Peyer's patch (tissue), 4 donors: Measurements from ENCODE around the gene PPIB.

Experiments
- POLR2A ChIP-seq, 2 donors: fragments of 450-650 bp; IDR thresholded peaks; one replicate each; pipeline ENCODE4 v1.5.1; 2017; ENCODE audit warnings: antibody characterized with exemption in 2 of 2, mild to moderate bottlenecking in 2 of 2, moderate library complexity in 2 of 2
- TF ChIP-seq, protein P1 (sequence below), 6 experiments: fragments of 450-650 bp in 4 of 6; fragments of 200-600 bp in 2 of 6; sonication (generic) in 1 of 6; IDR thresholded peaks; one replicate each; pipeline ENCODE4 v1.5.1; 2017 to 2019; ENCODE audit warnings: antibody characterized with exemption in 6 of 6, mild to moderate bottlenecking in 3 of 6, moderate library complexity in 1 of 6

DNA sequence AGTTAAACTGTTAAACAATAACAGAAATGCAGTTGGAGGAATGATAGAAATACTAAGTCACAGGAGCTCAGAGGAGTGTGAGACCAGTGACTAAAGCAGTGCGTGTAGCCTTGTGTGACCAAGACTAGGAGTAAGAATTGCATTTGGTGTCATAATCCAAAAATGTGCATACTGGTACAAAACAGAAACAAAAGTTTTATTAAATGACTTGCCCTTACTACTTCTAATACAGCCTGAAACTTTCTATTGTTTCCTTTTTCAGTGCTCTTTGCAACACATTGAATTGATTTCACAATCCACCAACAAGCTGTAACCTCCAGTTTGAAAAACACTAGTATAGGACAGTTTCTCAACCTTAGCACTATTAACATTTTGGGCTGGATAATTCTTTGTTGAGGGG, 49.9 kb downstream of the PPIB start:
- TF ChIP-seq, protein P1, sequence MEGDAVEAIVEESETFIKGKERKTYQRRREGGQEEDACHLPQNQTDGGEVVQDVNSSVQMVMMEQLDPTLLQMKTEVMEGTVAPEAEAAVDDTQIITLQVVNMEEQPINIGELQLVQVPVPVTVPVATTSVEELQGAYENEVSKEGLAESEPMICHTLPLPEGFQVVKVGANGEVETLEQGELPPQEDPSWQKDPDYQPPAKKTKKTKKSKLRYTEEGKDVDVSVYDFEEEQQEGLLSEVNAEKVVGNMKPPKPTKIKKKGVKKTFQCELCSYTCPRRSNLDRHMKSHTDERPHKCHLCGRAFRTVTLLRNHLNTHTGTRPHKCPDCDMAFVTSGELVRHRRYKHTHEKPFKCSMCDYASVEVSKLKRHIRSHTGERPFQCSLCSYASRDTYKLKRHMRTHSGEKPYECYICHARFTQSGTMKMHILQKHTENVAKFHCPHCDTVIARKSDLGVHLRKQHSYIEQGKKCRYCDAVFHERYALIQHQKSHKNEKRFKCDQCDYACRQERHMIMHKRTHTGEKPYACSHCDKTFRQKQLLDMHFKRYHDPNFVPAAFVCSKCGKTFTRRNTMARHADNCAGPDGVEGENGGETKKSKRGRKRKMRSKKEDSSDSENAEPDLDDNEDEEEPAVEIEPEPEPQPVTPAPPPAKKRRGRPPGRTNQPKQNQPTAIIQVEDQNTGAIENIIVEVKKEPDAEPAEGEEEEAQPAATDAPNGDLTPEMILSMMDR (IDR thresholded peaks at IDR 0.05): no peak
- no peak for TF ChIP-seq POLR2A (IDR thresholded peaks at IDR 0.05)
